PFSK-1 (cell line): Measurements from ENCODE around the gene PCCA.

Source experiments
- FOXP2 ChIP-seq: optimal IDR thresholded peaks from 2 replicates; pipeline ENCODE3; 2011; ENCODE audit warnings: borderline replicate concordance, control low read depth, inconsistent platforms; ENCODE audit not compliant: insufficient read depth; ENCODE audit errors: extremely low read length, extremely low read depth
- POLR2AphosphoS5 ChIP-seq: IDR thresholded peaks from 2 replicates; pipeline ENCODE4 v1.6.1; 2012; ENCODE audit warnings: low read depth, mild to moderate bottlenecking, control low read depth, low read length, moderate library complexity
- SIN3A ChIP-seq: IDR thresholded peaks from 2 replicates; pipeline ENCODE4 v1.6.1; 2012; ENCODE audit warnings: mild to moderate bottlenecking, low read length, moderate library complexity, borderline replicate concordance; ENCODE audit not compliant: insufficient read depth
- TAF1 ChIP-seq: IDR thresholded peaks from 2 replicates; pipeline ENCODE4 v1.6.1; 2012; ENCODE audit warnings: low read length, control low read depth, borderline replicate concordance; ENCODE audit not compliant: insufficient read depth
- TF ChIP-seq, protein P1 (sequence below), 2 experiments: IDR thresholded peaks; 2 replicates each; pipeline versions ENCODE4 v1.6.1 to v1.8.0; 2011 to 2012; ENCODE audit warnings: low read depth in 2 of 2, low read length in 2 of 2, control low read depth in 1 of 2, inconsistent platforms in 1 of 2, mild to moderate bottlenecking in 1 of 2, moderate library complexity in 1 of 2; ENCODE audit not compliant: insufficient read depth in 1 of 2

PCCA gene

DNA sequence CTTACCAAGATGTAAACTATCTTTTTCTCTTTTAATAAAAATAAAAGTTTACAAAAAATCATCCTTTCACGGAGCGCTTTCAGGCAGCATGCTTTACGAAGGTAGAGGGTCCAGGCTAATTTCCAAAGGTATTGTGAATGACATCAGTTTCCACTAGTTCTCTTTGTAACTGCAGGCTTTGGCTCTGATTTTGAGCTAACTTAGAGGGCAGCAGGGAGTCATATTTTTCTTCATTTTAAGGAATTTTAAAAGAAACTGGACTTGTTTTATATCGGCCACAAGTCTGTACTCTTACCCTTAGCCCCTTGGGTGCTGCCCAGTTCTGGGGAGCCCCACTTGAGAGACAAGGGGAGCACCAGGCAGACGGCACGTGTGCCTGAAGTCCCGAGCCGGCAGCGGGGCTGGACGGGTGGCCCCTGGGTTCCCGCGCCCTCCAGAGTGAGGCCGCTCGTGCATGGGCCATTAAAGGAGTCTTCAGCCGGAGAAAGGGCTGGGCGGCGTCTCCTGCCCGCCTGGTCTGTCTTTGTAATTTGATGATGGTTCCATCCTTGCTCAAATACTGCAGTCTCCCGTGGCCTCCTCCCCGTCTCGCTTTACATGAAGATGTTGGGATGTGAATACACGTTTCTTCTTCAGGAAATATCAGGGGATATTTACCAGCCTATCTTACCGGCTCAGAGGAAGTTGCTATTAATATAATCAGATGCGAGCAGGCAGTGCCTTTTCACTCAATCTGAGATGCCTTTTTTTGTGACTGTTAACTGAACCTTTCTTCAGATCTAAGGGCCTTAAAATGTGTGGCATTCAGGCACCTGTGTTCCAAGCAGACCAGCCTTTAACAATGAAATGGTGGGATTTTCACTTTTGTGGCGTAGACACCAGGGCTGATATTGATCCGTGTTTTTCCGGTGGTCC is 432.3 kb downstream of the PCCA start:
- TF ChIP-seq SIN3A (no peak), FOXP2 (no peak), POLR2AphosphoS5 (no peak), TAF1 (no peak)
- TF ChIP-seq, protein P1, sequence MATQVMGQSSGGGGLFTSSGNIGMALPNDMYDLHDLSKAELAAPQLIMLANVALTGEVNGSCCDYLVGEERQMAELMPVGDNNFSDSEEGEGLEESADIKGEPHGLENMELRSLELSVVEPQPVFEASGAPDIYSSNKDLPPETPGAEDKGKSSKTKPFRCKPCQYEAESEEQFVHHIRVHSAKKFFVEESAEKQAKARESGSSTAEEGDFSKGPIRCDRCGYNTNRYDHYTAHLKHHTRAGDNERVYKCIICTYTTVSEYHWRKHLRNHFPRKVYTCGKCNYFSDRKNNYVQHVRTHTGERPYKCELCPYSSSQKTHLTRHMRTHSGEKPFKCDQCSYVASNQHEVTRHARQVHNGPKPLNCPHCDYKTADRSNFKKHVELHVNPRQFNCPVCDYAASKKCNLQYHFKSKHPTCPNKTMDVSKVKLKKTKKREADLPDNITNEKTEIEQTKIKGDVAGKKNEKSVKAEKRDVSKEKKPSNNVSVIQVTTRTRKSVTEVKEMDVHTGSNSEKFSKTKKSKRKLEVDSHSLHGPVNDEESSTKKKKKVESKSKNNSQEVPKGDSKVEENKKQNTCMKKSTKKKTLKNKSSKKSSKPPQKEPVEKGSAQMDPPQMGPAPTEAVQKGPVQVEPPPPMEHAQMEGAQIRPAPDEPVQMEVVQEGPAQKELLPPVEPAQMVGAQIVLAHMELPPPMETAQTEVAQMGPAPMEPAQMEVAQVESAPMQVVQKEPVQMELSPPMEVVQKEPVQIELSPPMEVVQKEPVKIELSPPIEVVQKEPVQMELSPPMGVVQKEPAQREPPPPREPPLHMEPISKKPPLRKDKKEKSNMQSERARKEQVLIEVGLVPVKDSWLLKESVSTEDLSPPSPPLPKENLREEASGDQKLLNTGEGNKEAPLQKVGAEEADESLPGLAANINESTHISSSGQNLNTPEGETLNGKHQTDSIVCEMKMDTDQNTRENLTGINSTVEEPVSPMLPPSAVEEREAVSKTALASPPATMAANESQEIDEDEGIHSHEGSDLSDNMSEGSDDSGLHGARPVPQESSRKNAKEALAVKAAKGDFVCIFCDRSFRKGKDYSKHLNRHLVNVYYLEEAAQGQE (IDR thresholded peaks at IDR 0.05; ENCODE audit: insufficient read depth in 1 of 2, low read depth in 2 of 2, low read length in 2 of 2) = no peak

DNA sequence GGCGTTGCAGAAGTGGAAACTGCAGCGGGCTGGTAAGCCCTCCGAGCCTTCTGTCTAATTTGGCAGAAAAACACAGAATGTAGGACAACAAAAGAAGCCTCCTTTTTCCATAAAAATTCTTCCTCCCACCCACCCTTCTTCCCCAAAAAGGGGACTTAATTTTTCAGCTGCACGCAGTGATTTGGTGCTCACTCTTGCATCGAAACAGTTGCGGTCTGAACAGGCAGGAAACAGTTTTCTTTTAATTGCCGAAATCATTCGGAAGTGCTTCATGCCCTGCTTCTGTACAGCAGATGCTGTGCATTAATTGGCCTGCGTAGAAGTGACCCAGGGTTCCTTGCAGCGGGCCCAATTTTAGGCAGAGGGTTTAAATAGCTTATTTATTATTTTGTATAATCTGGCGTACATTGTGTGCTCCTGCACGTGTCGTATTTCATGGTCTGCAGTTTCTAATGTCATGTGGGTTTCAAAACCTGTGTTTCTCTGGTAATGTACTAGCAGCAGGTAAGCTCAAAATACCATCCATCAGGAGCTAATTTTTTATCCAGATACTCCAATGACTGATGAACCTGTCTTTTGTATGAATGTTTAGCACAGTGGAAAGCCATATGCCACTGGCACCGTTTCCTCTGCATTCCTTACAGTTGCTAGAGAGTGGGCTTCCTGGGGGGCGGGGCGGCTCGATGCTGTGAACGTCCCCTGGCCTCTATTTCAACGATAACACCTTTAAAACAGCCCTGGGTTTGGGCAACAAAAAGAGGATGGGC is 433.1 kb downstream of the PCCA start:
- TF ChIP-seq, protein P1 (IDR thresholded peaks at IDR 0.05; ENCODE audit: insufficient read depth in 1 of 2, low read depth in 2 of 2, low read length in 2 of 2) = no peak
- TF ChIP-seq TAF1 (no peak), SIN3A (no peak), FOXP2 (no peak), POLR2AphosphoS5 (no peak)

DNA sequence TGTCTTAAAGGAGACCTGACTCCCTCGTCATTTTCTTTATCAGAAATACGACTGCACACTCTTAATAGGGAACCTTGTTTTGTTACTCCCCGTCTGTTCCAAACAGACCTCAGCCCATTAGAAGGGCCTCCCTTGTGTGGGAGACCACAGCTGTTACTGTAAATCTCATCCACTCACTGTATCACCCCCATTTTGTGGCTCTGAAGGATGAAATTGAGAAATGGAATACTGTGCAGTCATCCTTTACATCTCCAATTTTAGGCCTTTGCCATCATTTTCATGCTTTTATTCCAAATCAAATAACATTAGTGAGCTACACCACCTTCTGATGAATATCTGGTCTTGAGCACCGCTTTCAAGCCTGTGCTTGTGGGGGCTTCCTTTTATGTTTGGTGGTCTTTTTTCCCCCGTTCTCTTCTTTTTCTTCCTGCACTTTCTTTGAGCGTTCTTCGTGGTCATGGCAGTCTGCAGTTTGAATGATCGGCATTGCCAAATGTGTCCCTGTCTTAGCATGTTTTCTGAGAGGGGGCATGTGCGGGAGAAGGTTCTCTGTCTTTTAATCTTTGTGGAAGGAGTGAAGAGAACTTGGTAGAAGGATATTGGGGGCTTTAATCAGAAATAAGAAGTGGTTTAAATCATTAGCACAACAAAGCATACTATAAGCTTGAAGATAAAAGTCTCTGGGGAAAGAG is 433.9 kb downstream of the PCCA start:
- TF ChIP-seq, protein P1 (IDR thresholded peaks at IDR 0.05; ENCODE audit: insufficient read depth in 1 of 2, low read depth in 2 of 2, low read length in 2 of 2) = no peak
- TF ChIP-seq POLR2AphosphoS5 = no peak
- TF ChIP-seq SIN3A = no peak
- no peak for TF ChIP-seq FOXP2
- no peak for TF ChIP-seq TAF1

DNA sequence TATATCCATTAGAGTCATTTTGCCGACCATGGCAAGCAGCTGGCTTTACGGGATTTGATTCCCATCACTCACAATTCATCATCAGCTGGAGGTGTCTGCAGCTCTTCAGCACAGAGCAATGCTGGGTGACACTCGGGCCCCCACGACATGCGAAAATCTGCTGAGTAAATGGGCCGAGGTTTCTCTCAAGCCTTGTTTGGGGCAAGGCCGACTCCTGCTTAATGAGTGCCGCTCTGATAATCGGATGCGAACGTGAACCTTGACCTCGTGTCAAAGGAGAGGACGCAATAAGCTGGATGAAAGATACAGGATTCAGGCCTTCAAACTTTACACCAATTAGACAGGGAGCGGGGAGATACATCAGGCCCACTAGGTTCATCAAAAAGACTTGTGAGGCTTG is 434.5 kb downstream of the PCCA start:
- TF ChIP-seq, protein P1 (IDR thresholded peaks at IDR 0.05; ENCODE audit: insufficient read depth in 1 of 2, low read depth in 2 of 2, low read length in 2 of 2) = no peak
- no peak for TF ChIP-seq FOXP2
- no peak for TF ChIP-seq SIN3A
- TF ChIP-seq TAF1 = no peak
- no peak for TF ChIP-seq POLR2AphosphoS5
